NOMO-1 treated with DMSO at 0.1 percent for 48 hours (cell line): ENCODE measurements around the gene INTS2.
A peak's percentile ranks its signal among the peaks of the same experiment; 100 is the strongest.
"Not testable (repeated sequence)": the region's sequence is repeated elsewhere in the genome, so short reads cannot be mapped to it uniquely, and the experiment has no call there.

ENCODE experiments used
- DNase-seq: peaks from one replicate; lab custom pipeline; 2025; ENCODE audit not compliant: unreplicated experiment; lab: John Stamatoyannopoulos, UW

The INTS2 gene

GRCh38 chr17:61894310-61894709 lies 33.5 kb downstream of the INTS2 start:
- DNase-seq = not testable (repeated sequence)

DNA sequence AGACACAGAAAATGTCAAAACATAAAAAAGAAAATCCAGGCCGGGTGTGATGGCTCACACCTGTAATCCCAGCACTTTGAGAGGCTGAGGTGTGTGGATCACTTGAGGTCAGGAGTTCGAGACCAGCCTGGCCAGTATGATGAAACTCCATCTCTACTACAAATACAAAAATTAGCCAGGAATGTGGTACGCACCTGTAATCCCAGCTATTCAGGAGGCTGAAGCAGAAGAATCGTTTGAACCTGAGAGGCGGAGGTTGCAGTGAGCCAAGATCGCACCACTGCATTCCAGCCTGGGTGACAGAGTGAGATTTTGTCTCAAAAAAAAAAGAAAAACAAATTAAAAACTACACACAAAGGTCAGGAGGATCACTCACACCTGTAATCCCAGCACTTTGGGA lies 40.0 kb downstream of the INTS2 start:
- DNase-seq = not testable (repeated sequence)

- DNase-seq = not testable (repeated sequence)
Measured at GRCh38 chr17:61885865-61886264, 41.9 kb downstream of the INTS2 start.

DNA sequence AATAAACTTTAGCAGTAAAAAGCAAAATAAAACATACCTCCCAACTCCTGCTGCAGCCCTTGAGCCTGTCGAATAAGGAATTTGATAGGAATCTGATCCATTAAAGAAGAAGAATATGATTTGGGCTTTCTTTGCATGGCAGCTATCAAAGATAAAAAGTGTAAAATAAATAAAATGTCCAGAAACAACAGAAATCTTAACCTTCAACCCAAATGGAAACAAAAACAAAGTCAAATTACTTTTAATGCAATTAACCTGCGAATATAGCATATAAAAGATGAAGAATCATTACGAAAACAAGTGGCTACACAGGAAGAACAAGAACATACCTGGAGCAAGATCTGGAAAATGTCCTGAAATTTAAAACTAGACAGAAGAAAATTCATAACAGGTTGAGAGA lies 42.9 kb downstream of the INTS2 start:
- no peak for DNase-seq

GRCh38 chr17:61880589-61881102 lies 47.1 kb downstream of the INTS2 start:
- no peak for DNase-seq

DNA sequence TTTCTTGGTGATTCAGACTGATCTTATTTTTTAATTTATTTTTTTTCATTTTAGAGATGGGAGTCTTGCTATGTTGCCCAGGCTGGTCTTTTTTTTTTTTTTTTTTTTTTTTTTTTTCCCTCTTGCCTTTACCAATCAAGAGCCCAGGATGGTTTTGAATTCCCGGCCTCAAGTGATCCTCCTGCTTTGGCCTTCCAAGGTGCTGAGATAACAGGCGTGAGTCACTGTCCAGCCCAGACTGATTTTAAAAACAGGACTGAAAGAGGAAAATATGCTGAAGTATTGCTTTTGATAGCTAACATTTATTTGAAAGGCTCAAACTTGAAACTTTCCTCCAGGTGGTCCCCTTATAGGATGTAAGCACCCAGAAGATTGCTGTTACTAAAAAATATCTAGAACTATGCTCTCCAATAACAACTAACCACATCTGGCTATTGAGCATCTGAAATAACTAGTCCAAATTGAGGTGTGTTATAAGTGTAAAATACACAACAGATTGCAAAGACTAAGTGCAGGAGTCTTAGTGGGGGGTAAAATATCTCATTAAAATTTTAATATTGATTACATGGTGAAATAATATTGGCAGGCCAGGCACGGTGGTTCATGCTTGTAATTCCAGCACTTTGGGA lies 48.7 kb downstream of the INTS2 start:
- no peak for DNase-seq

GRCh38 chr17:61878520-61878919 lies 49.3 kb downstream of the INTS2 start:
- no peak for DNase-seq

GRCh38 chr17:61877837-61878236 lies 49.9 kb downstream of the INTS2 start:
- no peak for DNase-seq

GRCh38 chr17:61875804-61876203 lies 52.0 kb downstream of the INTS2 start:
- no peak for DNase-seq

DNA sequence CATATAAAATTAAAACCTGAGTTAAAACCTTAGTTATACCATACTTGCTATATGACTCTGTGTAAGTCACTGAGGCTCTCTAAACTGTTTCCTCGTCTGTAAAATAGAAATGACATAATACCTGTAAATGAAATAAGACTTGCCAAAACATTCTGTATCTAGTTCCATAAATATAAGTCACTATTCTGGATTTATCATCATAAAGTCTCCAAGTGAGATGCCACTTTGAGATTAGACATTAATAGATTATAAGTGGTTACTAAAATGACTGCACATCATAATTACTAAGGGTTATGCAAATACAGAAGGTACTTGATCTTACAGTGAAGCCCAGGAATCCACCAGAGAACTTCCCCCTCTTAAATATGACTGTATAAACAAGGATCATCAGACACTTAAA lies 52.5 kb downstream of the INTS2 start:
- peak; percentile 0 for DNase-seq

GRCh38 chr17:61874075-61874474 lies 53.7 kb downstream of the INTS2 start:
- no peak for DNase-seq

DNA sequence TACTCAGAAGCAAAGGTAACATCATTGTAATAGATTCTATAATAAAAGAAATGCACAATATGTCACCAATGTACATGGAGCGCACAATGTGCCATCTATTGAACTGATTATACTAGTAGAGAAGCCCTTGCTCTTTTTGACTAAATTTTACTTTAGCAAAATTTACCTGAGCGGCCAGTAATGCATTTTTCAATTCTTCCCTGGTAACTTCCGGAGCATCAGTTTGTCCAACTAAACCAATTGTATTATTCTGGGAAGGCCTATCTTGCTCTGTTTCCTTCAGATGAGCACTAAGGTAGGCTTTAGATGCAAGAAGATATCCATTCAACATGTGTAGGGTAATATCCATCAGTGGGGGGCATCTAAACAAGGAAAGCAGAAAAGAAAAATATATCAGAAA lies 55.7 kb downstream of the INTS2 start:
- DNase-seq = no peak

GRCh38 chr17:61869138-61869537 lies 58.6 kb downstream of the INTS2 start:
- no peak for DNase-seq

GRCh38 chr17:61868074-61868473 lies 59.7 kb downstream of the INTS2 start:
- DNase-seq = no peak

DNA sequence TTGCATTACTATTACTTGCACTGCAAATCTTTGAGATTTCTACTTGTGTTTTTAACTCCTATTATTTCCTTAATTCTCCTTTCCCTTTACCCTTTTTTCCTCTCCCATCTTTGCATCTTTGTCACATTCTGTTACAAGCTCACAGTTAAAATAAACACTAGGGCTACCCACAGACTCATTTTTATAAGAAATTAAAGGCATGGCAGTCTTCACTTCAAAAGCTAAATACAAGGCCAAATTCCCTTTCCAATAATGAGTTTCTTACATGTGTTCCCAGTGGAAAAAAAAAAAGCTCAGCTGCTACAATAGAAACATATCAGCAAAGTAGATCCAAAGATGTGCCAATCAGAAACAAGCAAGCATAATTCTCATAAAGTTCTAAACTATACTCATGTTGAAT lies 60.7 kb downstream of the INTS2 start:
- DNase-seq = no peak

DNA sequence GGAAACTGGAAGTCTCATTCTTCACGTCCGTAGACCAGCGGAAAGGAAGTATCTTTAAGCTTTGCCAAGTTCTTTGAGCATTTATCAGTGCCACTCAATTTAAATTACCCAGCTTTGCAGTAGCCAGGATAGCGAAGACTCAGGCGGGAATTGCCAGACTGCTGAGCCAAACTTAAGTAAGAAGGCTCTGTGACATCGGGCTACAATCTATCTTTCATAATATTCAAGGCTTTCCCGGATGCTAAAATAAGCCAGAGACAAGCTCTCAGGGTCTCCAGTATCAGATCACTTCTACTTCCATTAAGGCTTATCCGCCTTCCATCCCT lies 64.0 kb downstream of the INTS2 start:
- no peak for DNase-seq

DNA sequence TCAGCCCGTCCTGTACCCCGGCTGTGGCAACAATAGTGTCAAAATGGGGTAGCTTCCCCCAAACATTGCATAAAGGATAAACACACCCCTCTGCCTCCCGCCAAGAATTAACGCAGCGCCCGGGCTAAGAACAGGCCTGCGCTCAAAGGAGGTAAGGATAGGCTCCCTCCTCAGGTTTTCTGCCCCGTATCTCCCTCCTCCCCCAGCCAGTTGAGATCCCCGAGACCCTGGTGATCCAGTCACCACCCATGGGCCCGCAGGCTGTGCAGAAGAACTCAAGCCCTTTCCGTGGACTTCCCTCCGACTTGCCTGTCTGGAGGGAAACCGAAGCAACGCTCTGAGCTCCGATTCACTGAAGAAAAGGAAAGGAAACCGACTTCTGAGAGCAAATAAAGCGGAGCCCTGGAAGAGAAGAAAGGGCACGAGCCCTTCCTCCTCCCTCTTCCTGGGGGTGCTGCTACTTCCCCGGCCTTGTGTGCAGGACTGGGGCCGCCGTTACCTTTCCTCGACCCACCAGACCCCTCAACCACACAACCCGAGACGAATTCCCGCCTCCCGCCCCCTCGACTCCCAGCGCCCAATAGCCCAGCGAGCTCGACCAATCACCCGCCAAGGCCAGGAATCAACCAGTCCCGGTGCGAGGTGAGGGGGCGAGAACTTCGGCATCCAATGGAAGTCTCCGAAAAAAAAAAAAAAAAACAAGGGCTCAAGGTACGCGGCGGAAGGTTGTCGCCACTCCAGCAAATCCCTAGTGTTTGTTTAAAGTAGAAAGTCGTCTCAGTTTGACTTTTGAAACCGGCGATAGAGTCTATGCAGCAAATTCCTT lies 64.6 kb downstream of the INTS2 start, which contains the start of gene BRIP1:
TSS of gene BRIP1 (minus strand) at position 554 of the 826 bp plus-strand sequence. CDS start 1,989 bp downstream, outside the sequence.
- peak; percentile 90 for DNase-seq

GRCh38 chr17:61862105-61862574 lies 65.6 kb downstream of the INTS2 start:
- no peak for DNase-seq

GRCh38 chr17:61860397-61860796 lies 67.4 kb downstream of the INTS2 start:
- DNase-seq = not testable (repeated sequence)

DNA sequence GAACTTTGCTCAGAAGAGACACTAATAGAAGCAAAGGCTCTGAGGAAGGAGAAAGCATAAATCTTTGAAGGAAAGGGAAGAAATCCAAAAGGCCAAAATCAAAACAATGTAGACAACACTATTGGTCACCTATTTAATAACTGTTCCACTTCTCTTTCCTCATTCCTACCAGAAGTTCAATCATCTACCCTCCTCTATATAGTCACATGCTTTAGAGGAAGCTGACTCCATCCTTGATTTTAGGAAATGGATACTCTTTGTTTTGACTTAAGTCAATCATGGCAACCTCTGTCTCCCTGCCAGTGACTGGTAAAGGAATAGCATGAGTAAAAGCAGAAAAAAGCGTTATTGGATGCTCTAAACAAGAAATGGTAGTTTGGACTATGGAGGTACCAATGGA lies 71.7 kb downstream of the INTS2 start:
- no peak for DNase-seq

GRCh38 chr17:61852857-61853256 lies 74.9 kb downstream of the INTS2 start:
- no peak for DNase-seq

DNA sequence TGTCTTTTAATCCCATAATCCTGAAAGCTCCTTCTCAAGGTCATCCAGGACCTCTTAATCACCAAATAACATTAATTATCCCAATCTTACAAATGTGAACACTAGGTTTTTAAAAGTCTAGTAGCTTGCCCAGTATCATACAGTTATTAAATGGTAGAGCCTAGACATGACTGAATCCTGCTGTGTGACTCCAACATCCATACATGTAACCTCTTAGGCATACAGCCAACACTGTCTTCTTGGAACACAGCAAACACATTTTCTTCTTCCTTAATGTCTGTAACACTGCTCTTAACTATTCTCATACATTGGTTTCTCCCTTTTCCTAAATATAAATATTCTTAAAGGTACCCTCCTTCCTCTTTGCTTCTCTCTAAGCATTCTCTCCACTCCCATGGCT lies 78.1 kb downstream of the INTS2 start:
- no peak for DNase-seq
